Measurements from ENCODE around the gene TPK1. TPM values are rescaled to one million over a fixed set of nuclear protein-coding genes. Genes with fewer than 3 reads are reported as not detected.

The TPK1 gene
- total and polyA plus RNA-seq, 7 donors = 1.7 to 5.1 (median 2.5) TPM

DNA sequence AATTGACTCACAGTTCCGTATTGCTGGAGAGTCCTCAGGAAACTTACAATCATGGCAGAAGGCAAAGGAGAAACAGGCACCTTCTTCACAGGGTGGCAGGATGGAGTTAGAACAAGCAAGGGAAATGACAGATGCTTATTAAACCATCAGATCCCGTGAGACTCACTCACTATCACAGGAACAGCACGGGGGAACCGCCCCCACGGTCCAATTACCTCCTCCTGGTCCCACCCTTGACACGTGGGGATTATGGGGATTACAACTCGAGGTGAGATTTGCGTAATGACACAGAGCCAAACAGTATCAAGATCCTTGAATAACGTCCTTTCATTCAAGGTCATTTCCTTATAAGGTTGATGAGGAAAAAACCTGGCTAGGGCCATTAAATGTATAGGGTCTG is 176.6 kb downstream of the TPK1 start:
- TF ChIP-seq, protein P1, sequence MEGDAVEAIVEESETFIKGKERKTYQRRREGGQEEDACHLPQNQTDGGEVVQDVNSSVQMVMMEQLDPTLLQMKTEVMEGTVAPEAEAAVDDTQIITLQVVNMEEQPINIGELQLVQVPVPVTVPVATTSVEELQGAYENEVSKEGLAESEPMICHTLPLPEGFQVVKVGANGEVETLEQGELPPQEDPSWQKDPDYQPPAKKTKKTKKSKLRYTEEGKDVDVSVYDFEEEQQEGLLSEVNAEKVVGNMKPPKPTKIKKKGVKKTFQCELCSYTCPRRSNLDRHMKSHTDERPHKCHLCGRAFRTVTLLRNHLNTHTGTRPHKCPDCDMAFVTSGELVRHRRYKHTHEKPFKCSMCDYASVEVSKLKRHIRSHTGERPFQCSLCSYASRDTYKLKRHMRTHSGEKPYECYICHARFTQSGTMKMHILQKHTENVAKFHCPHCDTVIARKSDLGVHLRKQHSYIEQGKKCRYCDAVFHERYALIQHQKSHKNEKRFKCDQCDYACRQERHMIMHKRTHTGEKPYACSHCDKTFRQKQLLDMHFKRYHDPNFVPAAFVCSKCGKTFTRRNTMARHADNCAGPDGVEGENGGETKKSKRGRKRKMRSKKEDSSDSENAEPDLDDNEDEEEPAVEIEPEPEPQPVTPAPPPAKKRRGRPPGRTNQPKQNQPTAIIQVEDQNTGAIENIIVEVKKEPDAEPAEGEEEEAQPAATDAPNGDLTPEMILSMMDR (IDR thresholded peaks at IDR 0.05) = no peak
- Histone ChIP-seq H3K36me3 (ENCODE audit: insufficient read depth in 1 of 2, low read depth in 1 of 2) (no peaks in the 10 kb centered on the region), H3K9me3 (no peaks in the 10 kb centered on the region), H3K27ac (no peak overlapping the region), H3K27me3 (ENCODE audit: insufficient read depth in 3 of 3, low read length in 2 of 3) (no peaks in the 10 kb centered on the region), H3K4me3 (no peak overlapping the region), H3K4me1 (no peaks in the 10 kb centered on the region)
- DNase-seq (no peak), ATAC-seq (no peak)
- WGBS, 3 donors = 66 to 73% (median 70%) methylated on average over 9 of the region's 9 CpGs
- intact Hi-C loops (cut with DNase I) = no loop called here

DNA sequence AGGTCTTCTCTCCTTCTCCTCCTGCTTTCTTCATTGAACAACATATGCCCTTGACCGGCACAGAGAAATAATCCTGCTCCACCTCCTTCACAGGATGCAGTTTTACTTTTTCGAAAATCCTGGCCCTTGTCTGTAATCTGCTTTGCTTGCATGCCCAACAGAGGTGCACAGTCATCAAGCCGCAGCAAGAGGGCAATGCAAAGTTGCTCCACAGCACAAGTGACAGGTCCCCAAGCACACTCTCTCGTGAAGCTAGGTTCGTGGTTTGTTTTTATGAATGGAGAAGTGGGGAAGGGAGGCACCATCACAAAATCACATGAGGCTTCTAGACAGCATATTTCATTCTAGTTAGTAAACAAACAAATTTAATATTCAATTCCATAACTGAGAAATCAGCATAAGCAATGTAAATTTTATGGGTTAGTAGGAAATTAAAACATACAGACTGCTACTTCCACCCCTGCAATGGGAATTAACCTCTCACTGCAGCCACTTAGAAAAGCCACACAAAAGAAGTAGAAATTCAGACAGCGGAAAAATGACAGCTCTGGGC is 178.8 kb downstream of the TPK1 start:
- no peak overlapping the region for H3K27ac ChIP-seq
- ATAC-seq (no peak), DNase-seq (no peak)
- H3K4me3 ChIP-seq = no peak overlapping the region
- TF ChIP-seq, protein P1 (IDR thresholded peaks at IDR 0.05) = no peak
- H3K9me3 ChIP-seq = no peaks in the 10 kb centered on the region
- intact Hi-C loops (cut with DNase I) = no loop called here
- no peaks in the 10 kb centered on the region for H3K27me3 ChIP-seq (ENCODE audit: insufficient read depth in 3 of 3, low read length in 2 of 3)
- WGBS, 3 donors = 60 to 67% (median 62%) methylated on average over 6 of the region's 6 CpGs
- no peaks in the 10 kb centered on the region for H3K4me1 ChIP-seq
- no peaks in the 10 kb centered on the region for H3K36me3 ChIP-seq (ENCODE audit: insufficient read depth in 1 of 2, low read depth in 1 of 2)

DNA sequence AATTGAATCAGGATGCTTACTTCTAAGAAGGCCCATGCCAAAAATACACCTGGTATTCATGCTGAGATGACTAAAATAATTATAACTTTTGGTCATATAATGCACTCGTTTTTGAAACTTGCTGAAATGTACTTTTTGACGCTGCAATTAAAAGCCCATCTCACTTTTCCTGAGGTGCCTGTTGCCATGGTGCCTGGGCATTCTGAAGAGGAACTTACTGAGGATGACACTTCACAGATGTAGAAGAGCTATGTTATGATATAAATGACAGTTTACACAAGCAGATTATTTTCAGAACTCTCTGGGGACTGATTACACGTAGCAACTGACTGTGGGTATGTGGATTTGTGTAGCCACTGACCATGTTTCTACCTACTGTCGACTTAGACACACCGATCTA is 182.4 kb downstream of the TPK1 start:
- DNase-seq = no peak

DNA sequence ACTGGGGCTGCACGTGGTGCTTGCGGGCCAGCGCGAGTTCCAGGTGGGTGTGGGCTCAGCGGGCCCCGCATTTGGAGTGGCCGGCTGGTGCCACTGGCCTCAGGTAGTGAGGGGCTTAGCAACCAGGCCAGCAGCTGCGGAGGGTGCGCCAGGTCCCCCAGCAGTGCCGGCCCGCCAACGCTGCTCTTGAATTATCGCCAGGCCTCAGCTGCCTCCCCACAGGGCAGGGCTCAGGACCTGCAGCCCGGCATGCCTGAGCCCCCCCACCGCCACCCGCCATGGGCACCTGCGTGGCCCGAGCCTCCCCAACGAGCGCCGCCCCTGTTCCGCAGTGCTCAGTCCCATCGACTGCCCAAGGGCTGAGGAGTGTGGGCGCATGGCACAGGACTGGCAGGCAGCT is 185.4 kb downstream of the TPK1 start:
- Histone ChIP-seq H3K4me3 (no peak overlapping the region), H3K36me3 (ENCODE audit: insufficient read depth in 1 of 2, low read depth in 1 of 2) (no peaks in the 10 kb centered on the region), H3K4me1 (no peaks in the 10 kb centered on the region), H3K27me3 (ENCODE audit: insufficient read depth in 3 of 3, low read length in 2 of 3) (no peaks in the 10 kb centered on the region), H3K27ac (no peak overlapping the region), H3K9me3 (no peaks in the 10 kb centered on the region)
- DNase-seq = peak in 1 of 2 donors; percentile 47
- ATAC-seq = no peak
- WGBS, 3 donors = 97 to 98% (median 98%) methylated on average over 19 to 24 of the region's 24 CpGs
- TF ChIP-seq, protein P1 (IDR thresholded peaks at IDR 0.05) = no peak
- intact Hi-C loops (cut with DNase I) = no loop called here

More for the DNA sequence above, 182.4 kb downstream of the TPK1 start:
- H3K36me3 ChIP-seq (ENCODE audit: insufficient read depth in 1 of 2, low read depth in 1 of 2) = no peaks in the 10 kb centered on the region
- H3K9me3 ChIP-seq = no peaks in the 10 kb centered on the region
- H3K4me1 ChIP-seq = no peaks in the 10 kb centered on the region
- H3K27ac ChIP-seq = no peak overlapping the region
- ATAC-seq = no peak
- WGBS, 3 donors = 64 to 70% (median 66%) methylated on average over 5 of the region's 5 CpGs
- H3K4me3 ChIP-seq = no peak overlapping the region
- no peaks in the 10 kb centered on the region for H3K27me3 ChIP-seq (ENCODE audit: insufficient read depth in 3 of 3, low read length in 2 of 3)
- intact Hi-C loops (cut with DNase I) = no loop called here
- TF ChIP-seq, protein P1 (IDR thresholded peaks at IDR 0.05) = no peak

DNA sequence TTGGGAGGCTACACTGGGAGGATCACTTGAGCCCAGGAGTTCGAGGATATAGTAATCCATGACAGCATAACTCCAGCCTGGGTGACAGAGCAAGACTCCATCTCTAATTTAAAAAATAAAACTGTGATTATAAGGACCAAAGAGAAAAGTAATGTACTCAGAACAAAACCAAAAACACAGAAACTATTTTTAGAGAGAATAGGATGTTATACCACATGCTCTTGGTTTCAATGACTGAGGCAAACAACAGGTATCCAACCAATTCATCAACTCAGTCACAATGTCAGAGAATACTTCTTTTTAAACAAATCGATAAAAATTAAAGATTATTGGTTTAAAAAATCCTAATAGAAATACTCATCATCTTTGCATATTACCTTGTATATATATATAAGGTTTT is 186.7 kb downstream of the TPK1 start:
- no peak for DNase-seq
- Histone ChIP-seq H3K36me3 (ENCODE audit: insufficient read depth in 1 of 2, low read depth in 1 of 2) (no peaks in the 10 kb centered on the region), H3K4me1 (no peaks in the 10 kb centered on the region), H3K27me3 (ENCODE audit: insufficient read depth in 3 of 3, low read length in 2 of 3) (no peaks in the 10 kb centered on the region), H3K27ac (no peak overlapping the region), H3K9me3 (no peaks in the 10 kb centered on the region), H3K4me3 (no peak overlapping the region)
- intact Hi-C loops (cut with DNase I) = no loop called here
- TF ChIP-seq, protein P1 (IDR thresholded peaks at IDR 0.05) = no peak
- no peak for ATAC-seq
- WGBS, 3 donors = 78 to 82% (median 81%) methylated on average over 2 of the region's 2 CpGs

All from psoas muscle (tissue), 8 donors.